Mucosa of stomach (tissue), 1 donor: ENCODE results near the gene CACNA1S.

ENCODE experiments used
- H3K27me3 ChIP-seq: one replicate; pipeline ENCODE4 v1.7.0; 2013; ENCODE audit warnings: mild to moderate bottlenecking, low read length; ENCODE audit not compliant: control insufficient read depth, insufficient read depth
- H3K36me3 ChIP-seq: one replicate; pipeline ENCODE4 v1.7.0; 2013; ENCODE audit warnings: low read length; ENCODE audit not compliant: control insufficient read depth, insufficient read depth
- H3K4me1 ChIP-seq: one replicate; pipeline ENCODE4 v1.7.0; 2013; ENCODE audit warnings: mild to moderate bottlenecking, low read length; ENCODE audit not compliant: control insufficient read depth, insufficient read depth
- H3K4me3 ChIP-seq: one replicate; pipeline ENCODE4 v1.7.0; 2013; ENCODE audit warnings: low read length
- H3K9ac ChIP-seq: one replicate; pipeline ENCODE4 v1.7.0; 2013; ENCODE audit warnings: mild to moderate bottlenecking, low read length, moderate library complexity
- H3K9me3 ChIP-seq: one replicate; pipeline ENCODE4 v1.7.0; 2013; ENCODE audit warnings: mild to moderate bottlenecking, low read length, moderate library complexity; ENCODE audit not compliant: control insufficient read depth
- donor health status: Pancreatic carcinoma.

Gene CACNA1S

DNA sequence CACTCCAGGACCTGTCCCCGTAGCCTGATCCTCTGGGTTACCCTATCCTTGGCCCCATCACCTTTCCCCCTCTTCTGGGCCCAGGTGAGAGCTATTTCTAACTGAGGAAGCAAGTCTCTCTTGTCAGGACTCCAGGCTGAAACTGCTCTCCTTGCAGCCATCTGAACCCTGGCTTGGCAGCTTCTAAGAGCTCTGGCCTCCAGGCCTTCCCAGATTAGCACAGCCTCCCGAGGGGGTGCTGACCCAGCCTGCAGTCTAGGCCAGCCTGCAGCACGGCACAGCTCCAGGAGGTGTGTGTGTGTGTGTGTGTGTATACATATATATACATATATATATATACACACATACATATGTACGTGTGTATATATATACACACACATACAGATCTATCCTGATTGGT lies 17.4 kb downstream of the CACNA1S start:
- Histone ChIP-seq H3K27me3 (no peaks in the 10 kb centered on the region), H3K9ac (no peak overlapping the region), H3K4me1 (no peaks in the 10 kb centered on the region), H3K9me3 (no peaks in the 10 kb centered on the region), H3K36me3 (no peaks in the 10 kb centered on the region), H3K4me3 (no peak overlapping the region)

GRCh38 chr1:201093962-201094361 lies 18.3 kb downstream of the CACNA1S start:
- no peak overlapping the region for H3K9ac ChIP-seq
- no peaks in the 10 kb centered on the region for H3K36me3 ChIP-seq
- H3K27me3 ChIP-seq = no peaks in the 10 kb centered on the region
- H3K9me3 ChIP-seq = no peaks in the 10 kb centered on the region
- H3K4me3 ChIP-seq = no peak overlapping the region
- H3K4me1 ChIP-seq = no peaks in the 10 kb centered on the region

- no peaks in the 10 kb centered on the region for H3K4me1 ChIP-seq
- no peak overlapping the region for H3K9ac ChIP-seq
- no peaks in the 10 kb centered on the region for H3K9me3 ChIP-seq
- H3K27me3 ChIP-seq = no peaks in the 10 kb centered on the region
- no peak overlapping the region for H3K4me3 ChIP-seq
- H3K36me3 ChIP-seq = no peaks in the 10 kb centered on the region
These were observed 18.7 kb downstream of the CACNA1S start for GRCh38 chr1:201093561-201093960.

DNA sequence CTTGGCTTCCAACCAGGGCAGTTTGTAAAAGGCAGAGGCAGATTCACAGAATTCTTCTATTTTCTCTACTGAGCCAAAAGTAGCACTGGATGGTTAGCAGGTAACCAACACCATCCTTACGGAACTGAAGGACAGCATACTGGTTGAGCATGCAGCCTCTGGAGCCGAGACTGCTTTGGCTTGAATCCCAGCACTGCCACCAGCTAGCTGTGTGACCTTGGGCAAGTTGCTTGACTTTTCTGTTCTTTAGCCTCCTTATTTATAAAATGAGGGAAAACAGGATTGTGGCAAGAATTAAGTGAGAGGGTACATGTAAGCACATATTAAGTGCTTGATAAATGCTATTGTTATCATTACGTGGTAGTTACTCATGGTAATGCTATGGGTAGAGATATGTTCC lies 19.5 kb downstream of the CACNA1S start:
- H3K36me3 ChIP-seq = no peaks in the 10 kb centered on the region
- H3K4me3 ChIP-seq = no peak overlapping the region
- peaks cover 4% of the 10 kb centered on the region for H3K4me1 ChIP-seq
- H3K9ac ChIP-seq = no peak overlapping the region
- H3K9me3 ChIP-seq = no peaks in the 10 kb centered on the region
- H3K27me3 ChIP-seq = no peaks in the 10 kb centered on the region

DNA sequence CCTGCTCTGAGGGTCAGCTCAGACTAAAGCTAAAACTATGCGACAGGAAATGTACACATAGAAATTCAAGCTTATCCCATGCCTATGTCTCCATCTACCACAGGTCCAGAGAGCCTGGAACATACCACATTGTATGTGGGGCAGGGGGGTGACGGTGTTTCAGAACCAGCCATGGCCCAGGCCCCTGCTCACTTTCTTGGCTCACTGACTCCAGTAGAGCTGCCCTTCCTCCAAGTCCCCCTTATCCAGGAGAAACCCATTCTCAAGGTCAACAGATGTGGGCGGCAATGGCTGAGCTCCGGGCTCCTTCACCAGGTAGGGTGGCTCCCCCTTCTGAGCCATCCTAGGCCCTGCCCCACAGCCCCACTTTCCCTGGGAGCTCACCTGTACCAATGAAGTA lies 21.0 kb downstream of the CACNA1S start:
- Histone ChIP-seq H3K4me1 (peaks cover 4% of the 10 kb centered on the region), H3K9ac (no peak overlapping the region), H3K4me3 (no peak overlapping the region), H3K27me3 (no peaks in the 10 kb centered on the region), H3K36me3 (no peaks in the 10 kb centered on the region), H3K9me3 (no peaks in the 10 kb centered on the region)

- peaks cover 4% of the 10 kb centered on the region for H3K4me1 ChIP-seq
- H3K27me3 ChIP-seq = no peaks in the 10 kb centered on the region
- no peaks in the 10 kb centered on the region for H3K36me3 ChIP-seq
- H3K9ac ChIP-seq = no peak overlapping the region
- H3K4me3 ChIP-seq = no peak overlapping the region
- no peaks in the 10 kb centered on the region for H3K9me3 ChIP-seq
These were observed 21.7 kb downstream of the CACNA1S start for GRCh38 chr1:201090541-201090940.

- Histone ChIP-seq H3K9ac (no peak overlapping the region), H3K27me3 (peaks cover 2% of the 10 kb centered on the region), H3K36me3 (no peaks in the 10 kb centered on the region), H3K4me3 (no peak overlapping the region), H3K9me3 (no peaks in the 10 kb centered on the region), H3K4me1 (peaks cover 4% of the 10 kb centered on the region)
These were observed 22.6 kb downstream of the CACNA1S start for GRCh38 chr1:201089596-201089995.

DNA sequence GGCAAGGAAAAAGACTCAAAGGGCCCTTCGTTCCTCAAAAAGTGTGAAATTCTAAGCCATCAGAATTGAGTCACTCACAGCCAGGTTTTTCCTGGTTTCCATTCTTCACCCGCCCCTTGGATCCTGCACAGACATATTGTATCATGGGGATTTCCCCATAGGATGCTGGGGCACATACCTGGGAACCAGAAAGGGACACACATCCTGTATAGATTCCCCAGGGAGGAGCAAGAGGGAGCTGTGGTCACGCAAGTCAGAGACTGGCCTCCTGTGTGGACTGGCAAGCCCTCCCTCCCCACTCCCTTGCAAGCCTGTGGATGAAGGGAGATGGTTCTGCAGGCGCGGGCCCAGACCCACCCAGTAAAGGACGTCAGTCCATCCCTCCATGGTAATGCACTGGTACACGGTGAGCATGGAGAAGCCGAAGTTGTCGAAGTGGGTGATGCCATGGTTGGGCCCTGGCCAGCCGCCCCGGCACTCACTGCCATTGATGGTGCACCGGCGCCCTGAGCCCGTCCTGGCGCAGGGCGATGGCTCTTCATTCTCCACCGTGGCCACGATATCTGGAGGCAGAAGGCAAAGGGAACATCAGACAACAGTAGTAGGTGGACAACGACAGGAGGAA lies 23.2 kb downstream of the CACNA1S start:
- Histone ChIP-seq H3K4me1 (peaks cover 4% of the 10 kb centered on the region), H3K36me3 (no peaks in the 10 kb centered on the region), H3K4me3 (no peak overlapping the region), H3K9me3 (no peaks in the 10 kb centered on the region), H3K27me3 (peaks cover 4% of the 10 kb centered on the region), H3K9ac (no peak overlapping the region)

- H3K4me1 ChIP-seq = peaks cover 4% of the 10 kb centered on the region
- H3K27me3 ChIP-seq = peaks cover 4% of the 10 kb centered on the region
- no peak overlapping the region for H3K4me3 ChIP-seq
- H3K9me3 ChIP-seq = no peaks in the 10 kb centered on the region
- no peak overlapping the region for H3K9ac ChIP-seq
- H3K36me3 ChIP-seq = no peaks in the 10 kb centered on the region
These were observed 23.8 kb downstream of the CACNA1S start for GRCh38 chr1:201088395-201088794.

DNA sequence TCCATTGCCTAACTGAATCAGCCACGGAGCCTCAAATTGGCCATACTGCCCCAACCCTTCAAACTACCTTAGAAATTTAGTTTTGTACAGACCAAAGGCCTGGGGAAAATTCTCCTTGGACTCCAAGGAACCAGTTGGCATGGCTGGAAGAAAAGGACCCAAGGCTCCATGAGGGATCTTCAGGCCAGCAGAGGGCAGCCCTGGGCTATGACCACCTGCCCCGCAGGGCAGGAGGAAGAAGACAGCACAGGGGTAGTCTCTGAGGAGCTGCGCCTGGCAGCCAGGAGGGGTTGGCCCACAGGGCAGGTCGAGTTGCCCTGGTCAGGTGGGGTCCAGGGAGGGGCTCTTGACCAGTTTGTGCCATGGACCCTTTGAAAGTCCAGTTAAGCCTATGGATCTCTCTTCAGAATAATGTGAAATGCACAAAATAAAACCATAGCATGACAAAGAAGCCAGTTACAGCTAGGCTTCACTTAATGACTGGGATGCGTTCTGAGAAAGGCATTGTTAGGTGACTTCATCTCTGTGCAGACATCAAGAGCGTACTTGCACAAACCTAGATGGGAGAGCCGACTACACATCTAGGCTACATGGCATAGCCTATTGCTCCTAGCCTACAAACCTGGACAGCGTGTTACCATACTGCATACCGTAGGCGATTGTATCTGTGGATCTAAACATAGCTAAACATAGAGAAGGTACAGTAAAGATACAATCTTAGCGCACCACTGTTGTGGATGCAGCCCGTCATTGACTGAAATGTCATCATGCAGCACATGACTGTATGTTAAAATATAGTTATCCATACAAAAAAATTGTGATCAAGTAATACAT lies 26.1 kb downstream of the CACNA1S start:
- peaks cover 10% of the 10 kb centered on the region for H3K27me3 ChIP-seq
- H3K4me3 ChIP-seq = no peak overlapping the region
- no peaks in the 10 kb centered on the region for H3K36me3 ChIP-seq
- no peak overlapping the region for H3K9ac ChIP-seq
- H3K4me1 ChIP-seq = peaks cover 4% of the 10 kb centered on the region
- no peaks in the 10 kb centered on the region for H3K9me3 ChIP-seq

DNA sequence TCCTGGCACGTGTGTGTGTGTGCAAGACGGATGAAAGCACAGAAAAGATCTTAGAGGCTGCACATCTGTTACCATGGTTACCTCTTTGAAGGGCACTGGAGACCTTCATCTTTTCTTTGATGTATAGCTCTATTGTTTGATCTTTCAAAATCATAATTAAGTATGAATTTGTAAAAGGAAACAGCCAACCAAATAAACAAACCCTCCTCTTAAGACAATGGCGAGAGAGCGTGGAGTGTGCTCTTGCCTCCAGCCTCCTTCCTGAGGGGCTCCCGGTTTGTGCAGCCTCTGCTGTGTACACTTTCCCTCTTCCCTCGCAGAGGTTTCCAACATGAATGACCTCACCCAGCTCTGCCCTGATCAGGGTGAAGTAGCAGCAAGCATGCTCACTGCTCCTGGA lies 27.9 kb downstream of the CACNA1S start:
- Histone ChIP-seq H3K36me3 (no peaks in the 10 kb centered on the region), H3K27me3 (peaks cover 10% of the 10 kb centered on the region), H3K9me3 (no peaks in the 10 kb centered on the region), H3K4me3 (no peak overlapping the region), H3K4me1 (peaks cover 4% of the 10 kb centered on the region), H3K9ac (no peak overlapping the region)

- no peaks in the 10 kb centered on the region for H3K9me3 ChIP-seq
These were observed 28.5 kb downstream of the CACNA1S start for GRCh38 chr1:201083741-201084140.

More at GRCh38 chr1:201083741-201084140, 28.5 kb downstream of the CACNA1S start:
- Histone ChIP-seq H3K9ac (no peak overlapping the region), H3K27me3 (peaks cover 10% of the 10 kb centered on the region), H3K4me1 (peaks cover 4% of the 10 kb centered on the region), H3K4me3 (no peak overlapping the region), H3K36me3 (no peaks in the 10 kb centered on the region)
